ENCODE measurements around the gene INSIG1. TPM values are rescaled to one million over a fixed set of nuclear protein-coding genes. Genes with fewer than 3 reads are reported as not detected.

Gene INSIG1
- total RNA-seq: 16.0 and 21.8 TPM in 2 replicates
- long read RNA-seq, transcript INSIG1-201 (6 exons, 3,010 nt): major isoform, 9 of 24 reads
- long read RNA-seq, partial matches to known transcripts: 13 of 24 reads
- long read RNA-seq, other reads (novel, unspliced or antisense): 2 of 24 reads

- Mint-ChIP-seq H3K4me3 (ENCODE audit: unreplicated experiment) (peak within 1 kb of the TSS; percentile 84), H3K9me3 (ENCODE audit: unreplicated experiment) (no peaks in the 10 kb centered on the region), H3K36me3 (ENCODE audit: unreplicated experiment) (peaks cover under 1% of the 10 kb centered on the region), H3K27ac (ENCODE audit: unreplicated experiment) (peak within 1 kb of the TSS; percentile 86), H3K27me3 (ENCODE audit: unreplicated experiment) (no peaks in the 10 kb centered on the region), H3K4me1 (ENCODE audit: unreplicated experiment) (peaks cover 36% of the 10 kb centered on the region)
- DNase-seq (ENCODE audit: extremely low spot score, unreplicated experiment): peak; percentile 99
- TF ChIP-seq CTCF (IDR thresholded peaks at IDR 0.05): no peak
Observed at GRCh38 chr7:155297517-155298287, at the start of gene INSIG1. Gene INSIG1 (plus strand): TSS chr7:155297878. CDS start chr7:155298286, 408 bp downstream.

GRCh38 chr7:155248366-155248756 is 49.3 kb upstream of the INSIG1 start:
- Mint-ChIP-seq H3K27me3 (ENCODE audit: unreplicated experiment) (peaks cover 7% of the 10 kb centered on the region), H3K36me3 (ENCODE audit: unreplicated experiment) (no peaks in the 10 kb centered on the region), H3K4me1 (ENCODE audit: unreplicated experiment) (peaks cover 4% of the 10 kb centered on the region), H3K4me3 (ENCODE audit: unreplicated experiment) (no peak overlapping the region), H3K9me3 (ENCODE audit: unreplicated experiment) (no peaks in the 10 kb centered on the region), H3K27ac (ENCODE audit: unreplicated experiment) (no peak overlapping the region)
- no peak for TF ChIP-seq CTCF (IDR thresholded peaks at IDR 0.05)
- DNase-seq (ENCODE audit: extremely low spot score, unreplicated experiment): no peak

- TF ChIP-seq CTCF (IDR thresholded peaks at IDR 0.05): no peak
- H3K27ac Mint-ChIP-seq (ENCODE audit: unreplicated experiment): no peak overlapping the region
- peaks cover 15% of the 10 kb centered on the region for H3K4me1 Mint-ChIP-seq (ENCODE audit: unreplicated experiment)
- no peak for DNase-seq (ENCODE audit: extremely low spot score, unreplicated experiment)
- H3K27me3 Mint-ChIP-seq (ENCODE audit: unreplicated experiment): peaks cover 18% of the 10 kb centered on the region
- no peak overlapping the region for H3K4me3 Mint-ChIP-seq (ENCODE audit: unreplicated experiment)
- no peaks in the 10 kb centered on the region for H3K9me3 Mint-ChIP-seq (ENCODE audit: unreplicated experiment)
- H3K36me3 Mint-ChIP-seq (ENCODE audit: unreplicated experiment): no peaks in the 10 kb centered on the region
Observed at GRCh38 chr7:155251831-155252230, 45.8 kb upstream of the INSIG1 start.

- no peak overlapping the region for H3K27ac Mint-ChIP-seq (ENCODE audit: unreplicated experiment)
- H3K9me3 Mint-ChIP-seq (ENCODE audit: unreplicated experiment): no peaks in the 10 kb centered on the region
- no peaks in the 10 kb centered on the region for H3K36me3 Mint-ChIP-seq (ENCODE audit: unreplicated experiment)
- peaks cover 18% of the 10 kb centered on the region for H3K27me3 Mint-ChIP-seq (ENCODE audit: unreplicated experiment)
- no peak for DNase-seq (ENCODE audit: extremely low spot score, unreplicated experiment)
- H3K4me3 Mint-ChIP-seq (ENCODE audit: unreplicated experiment): no peak overlapping the region
- peaks cover 22% of the 10 kb centered on the region for H3K4me1 Mint-ChIP-seq (ENCODE audit: unreplicated experiment)
- TF ChIP-seq CTCF (IDR thresholded peaks at IDR 0.05): no peak
Observed at GRCh38 chr7:155252444-155252887, 45.2 kb upstream of the INSIG1 start.

- TF ChIP-seq CTCF (IDR thresholded peaks at IDR 0.05): no peak
- H3K36me3 Mint-ChIP-seq (ENCODE audit: unreplicated experiment): no peaks in the 10 kb centered on the region
- no peak overlapping the region for H3K4me3 Mint-ChIP-seq (ENCODE audit: unreplicated experiment)
- peaks cover 27% of the 10 kb centered on the region for H3K4me1 Mint-ChIP-seq (ENCODE audit: unreplicated experiment)
- H3K9me3 Mint-ChIP-seq (ENCODE audit: unreplicated experiment): no peaks in the 10 kb centered on the region
- DNase-seq (ENCODE audit: extremely low spot score, unreplicated experiment): no peak
- H3K27me3 Mint-ChIP-seq (ENCODE audit: unreplicated experiment): peaks cover 18% of the 10 kb centered on the region
- H3K27ac Mint-ChIP-seq (ENCODE audit: unreplicated experiment): no peak overlapping the region
Observed at GRCh38 chr7:155252892-155253501, 44.7 kb upstream of the INSIG1 start.
